ENCODE data around the gene SELE. TPM values are rescaled to one million over a fixed set of nuclear protein-coding genes. Genes with fewer than 3 reads are reported as not detected.

The SELE gene
- total and polyA plus RNA-seq, 2 of the 8 experiments (the other 6 are each of a cell fraction or from before 2014, with no cell fraction given) = not detected

- TF ChIP-seq CHD7 (IDR thresholded peaks at IDR 0.05; ENCODE audit: insufficient replicate concordance, low read length) (no peak), FOSL1 (IDR thresholded peaks at IDR 0.05; ENCODE audit: insufficient read depth, low read depth, low read length) (no peak), SP4 (IDR thresholded peaks at IDR 0.05; ENCODE audit: low read length) (no peak), TAF1 (IDR thresholded peaks at IDR 0.05; ENCODE audit: low read depth, low read length) (no peak)
Observed at GRCh38 chr1:169696273-169697100, 37.4 kb downstream of the SELE start (continued).
